ENCODE results near the gene STOX2.

Gene STOX2

DNA sequence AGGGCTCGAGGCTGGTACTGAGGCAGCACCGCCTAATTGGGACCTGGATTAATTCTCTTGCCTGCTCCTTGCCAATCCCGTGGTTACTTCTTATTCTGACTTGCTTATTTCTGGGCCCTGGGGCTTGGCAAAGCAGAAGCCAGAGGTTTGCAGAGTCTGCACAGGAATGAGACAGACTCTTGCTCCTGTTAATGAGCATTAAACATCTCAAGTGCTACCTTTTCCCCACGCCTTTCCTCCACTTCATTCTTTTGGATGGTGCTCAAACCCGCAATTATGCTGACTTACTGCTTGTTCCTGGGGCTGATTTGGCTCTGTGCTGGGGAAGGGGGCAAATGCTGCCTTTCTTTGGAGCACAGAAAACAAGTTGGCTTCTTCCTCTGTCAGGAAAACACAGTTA lies 16.5 kb upstream of the STOX2 start:
- Histone ChIP-seq H3K4me1 (ENCODE audit: insufficient read depth, poor library complexity, severe bottlenecking) (no peaks in the 10 kb centered on the region), H3K27ac (ENCODE audit: poor library complexity, severe bottlenecking) (no peak overlapping the region), H3K4me3 (ENCODE audit: severe bottlenecking) (no peak overlapping the region), H3K27me3 (ENCODE audit: insufficient read depth, poor library complexity, severe bottlenecking) (no peaks in the 10 kb centered on the region), H3K9me3 (ENCODE audit: severe bottlenecking) (no peaks in the 10 kb centered on the region), H3K36me3 (ENCODE audit: low read depth) (no peaks in the 10 kb centered on the region)
- DNase-seq (ENCODE audit: low spot score) (no peak), ATAC-seq (ENCODE audit: low read depth) (no peak)
- TF ChIP-seq CTCF (IDR thresholded peaks at IDR 0.05; ENCODE audit: poor library complexity, severe bottlenecking) = no peak

GRCh38 chr4:183889190-183889589 lies 15.9 kb upstream of the STOX2 start:
- DNase-seq (ENCODE audit: low spot score) (no peak), ATAC-seq (ENCODE audit: low read depth) (no peak)
- H3K4me1 ChIP-seq (ENCODE audit: insufficient read depth, poor library complexity, severe bottlenecking) = no peaks in the 10 kb centered on the region
- no peaks in the 10 kb centered on the region for H3K27me3 ChIP-seq (ENCODE audit: insufficient read depth, poor library complexity, severe bottlenecking)
- no peak overlapping the region for H3K27ac ChIP-seq (ENCODE audit: poor library complexity, severe bottlenecking)
- no peaks in the 10 kb centered on the region for H3K9me3 ChIP-seq (ENCODE audit: severe bottlenecking)
- no peaks in the 10 kb centered on the region for H3K36me3 ChIP-seq (ENCODE audit: low read depth)
- no peak overlapping the region for H3K4me3 ChIP-seq (ENCODE audit: severe bottlenecking)
- TF ChIP-seq CTCF (IDR thresholded peaks at IDR 0.05; ENCODE audit: poor library complexity, severe bottlenecking) = no peak

DNA sequence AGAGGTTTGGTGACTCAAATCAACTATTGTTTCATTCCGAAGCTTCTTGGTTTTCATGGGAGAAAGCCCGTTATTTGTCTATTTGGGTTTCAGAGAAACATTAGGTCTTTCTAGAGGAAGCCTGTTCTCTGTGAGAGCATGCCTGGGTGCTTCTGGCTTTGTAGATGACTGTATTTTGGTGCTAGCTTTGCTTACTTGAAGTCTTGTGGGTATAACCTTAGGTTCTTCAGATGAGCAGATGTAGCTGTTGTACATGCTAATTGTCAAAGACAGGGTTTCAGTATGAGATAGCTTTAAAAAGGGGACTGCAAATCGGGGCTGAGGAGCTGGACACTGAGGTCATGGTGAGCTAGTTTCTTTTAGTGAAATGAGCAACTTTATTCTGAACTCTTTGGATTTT lies 7.9 kb upstream of the STOX2 start:
- Histone ChIP-seq H3K9me3 (ENCODE audit: severe bottlenecking) (no peaks in the 10 kb centered on the region), H3K27me3 (ENCODE audit: insufficient read depth, poor library complexity, severe bottlenecking) (no peaks in the 10 kb centered on the region), H3K36me3 (ENCODE audit: low read depth) (no peaks in the 10 kb centered on the region), H3K4me3 (ENCODE audit: severe bottlenecking) (no peak overlapping the region), H3K4me1 (ENCODE audit: insufficient read depth, poor library complexity, severe bottlenecking) (no peaks in the 10 kb centered on the region), H3K27ac (ENCODE audit: poor library complexity, severe bottlenecking) (no peak overlapping the region)
- no peak for TF ChIP-seq CTCF (IDR thresholded peaks at IDR 0.05; ENCODE audit: poor library complexity, severe bottlenecking)
- ATAC-seq (ENCODE audit: low read depth) = no peak
- no peak for DNase-seq (ENCODE audit: low spot score)

- no peaks in the 10 kb centered on the region for H3K27me3 ChIP-seq (ENCODE audit: insufficient read depth, poor library complexity, severe bottlenecking)
- no peak for TF ChIP-seq CTCF (IDR thresholded peaks at IDR 0.05; ENCODE audit: poor library complexity, severe bottlenecking)
- H3K4me3 ChIP-seq (ENCODE audit: severe bottlenecking) = no peak overlapping the region
- no peaks in the 10 kb centered on the region for H3K36me3 ChIP-seq (ENCODE audit: low read depth)
- no peaks in the 10 kb centered on the region for H3K9me3 ChIP-seq (ENCODE audit: severe bottlenecking)
- H3K27ac ChIP-seq (ENCODE audit: poor library complexity, severe bottlenecking) = no peak overlapping the region
- DNase-seq (ENCODE audit: low spot score) = no peak
- ATAC-seq (ENCODE audit: low read depth) = no peak
- no peaks in the 10 kb centered on the region for H3K4me1 ChIP-seq (ENCODE audit: insufficient read depth, poor library complexity, severe bottlenecking)
Observed at GRCh38 chr4:183898456-183898855, 6.7 kb upstream of the STOX2 start.

GRCh38 chr4:183903021-183903760 lies 1.9 kb upstream of the STOX2 start:
- Histone ChIP-seq H3K27ac (ENCODE audit: poor library complexity, severe bottlenecking) (no peak overlapping the region), H3K27me3 (ENCODE audit: insufficient read depth, poor library complexity, severe bottlenecking) (peaks cover 21% of the 10 kb centered on the region), H3K4me3 (ENCODE audit: severe bottlenecking) (no peak overlapping the region), H3K36me3 (ENCODE audit: low read depth) (no peaks in the 10 kb centered on the region), H3K9me3 (ENCODE audit: severe bottlenecking) (no peaks in the 10 kb centered on the region), H3K4me1 (ENCODE audit: insufficient read depth, poor library complexity, severe bottlenecking) (peaks cover 4% of the 10 kb centered on the region)
- TF ChIP-seq CTCF (IDR thresholded peaks at IDR 0.05; ENCODE audit: poor library complexity, severe bottlenecking) = no peak
- ATAC-seq (ENCODE audit: low read depth) (no peak), DNase-seq (ENCODE audit: low spot score) (no peak)
